ENCODE data around the gene ADAMTS17.

Gene ADAMTS17

GRCh38 chr15:100109486-100110035 is 232.2 kb downstream of the ADAMTS17 start:
- TF ChIP-seq CTCF (IDR thresholded peaks at IDR 0.05; ENCODE audit: borderline replicate concordance, control extremely low read depth, extremely low read depth, insufficient read depth, missing control alignments): no peak
- no peak for DNase-seq (ENCODE audit: low spot score)
- in situ Hi-C loops (cut with MboI; ENCODE audit: low sequenced_read_pairs, unreplicated experiment): no loop called here

GRCh38 chr15:100108846-100109245 is 232.9 kb downstream of the ADAMTS17 start:
- TF ChIP-seq CTCF (IDR thresholded peaks at IDR 0.05; ENCODE audit: borderline replicate concordance, control extremely low read depth, extremely low read depth, insufficient read depth, missing control alignments): no peak
- DNase-seq (ENCODE audit: low spot score): no peak
- in situ Hi-C loops (cut with MboI; ENCODE audit: low sequenced_read_pairs, unreplicated experiment): no loop called here

GRCh38 chr15:100108346-100108745 is 233.4 kb downstream of the ADAMTS17 start:
- no peak for DNase-seq (ENCODE audit: low spot score)
- no peak for TF ChIP-seq CTCF (IDR thresholded peaks at IDR 0.05; ENCODE audit: borderline replicate concordance, control extremely low read depth, extremely low read depth, insufficient read depth, missing control alignments)
- in situ Hi-C loops (cut with MboI; ENCODE audit: low sequenced_read_pairs, unreplicated experiment): no loop called here

GRCh38 chr15:100107606-100108225 is 234.1 kb downstream of the ADAMTS17 start:
- no peak for DNase-seq (ENCODE audit: low spot score)
- no peak for TF ChIP-seq CTCF (IDR thresholded peaks at IDR 0.05; ENCODE audit: borderline replicate concordance, control extremely low read depth, extremely low read depth, insufficient read depth, missing control alignments)
- in situ Hi-C loops (cut with MboI; ENCODE audit: low sequenced_read_pairs, unreplicated experiment): no loop called here

GRCh38 chr15:100107151-100107550 is 234.6 kb downstream of the ADAMTS17 start:
- in situ Hi-C loops (cut with MboI; ENCODE audit: low sequenced_read_pairs, unreplicated experiment): no loop called here
- DNase-seq (ENCODE audit: low spot score): no peak
- no peak for TF ChIP-seq CTCF (IDR thresholded peaks at IDR 0.05; ENCODE audit: borderline replicate concordance, control extremely low read depth, extremely low read depth, insufficient read depth, missing control alignments)

- TF ChIP-seq CTCF (IDR thresholded peaks at IDR 0.05; ENCODE audit: borderline replicate concordance, control extremely low read depth, extremely low read depth, insufficient read depth, missing control alignments): no peak
- no peak for DNase-seq (ENCODE audit: low spot score)
- in situ Hi-C loops (cut with MboI; ENCODE audit: low sequenced_read_pairs, unreplicated experiment): no loop called here
Measured at GRCh38 chr15:100106732-100107131, 235.0 kb downstream of the ADAMTS17 start.

Data from GM13976 (cell line).